Measurements from ENCODE around the gene PROCR.

Gene PROCR

DNA sequence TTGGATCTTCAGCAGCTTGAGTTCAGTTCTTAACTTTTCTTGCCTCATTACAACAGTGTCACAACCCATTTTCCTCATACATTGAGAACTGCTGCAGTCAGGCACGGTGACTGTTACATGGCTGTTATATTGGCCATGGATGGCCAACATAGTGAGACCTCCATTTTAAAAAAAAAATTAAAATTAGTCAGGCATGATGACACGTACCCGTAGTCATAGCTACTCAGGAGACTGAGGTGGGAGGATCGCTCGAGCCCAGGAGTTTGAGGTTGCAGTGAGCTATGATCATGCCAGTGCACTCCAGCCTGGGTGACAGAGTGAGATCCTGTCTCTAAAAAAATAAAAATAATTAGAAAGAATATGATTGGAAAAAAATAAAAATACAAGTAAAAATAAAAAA lies 44.7 kb downstream of the PROCR start:
- H3K4me1 ChIP-seq (ENCODE audit: control insufficient read depth, insufficient read depth, low read length), result no peaks in the 10 kb centered on the region
- no peaks in the 10 kb centered on the region for H3K27me3 ChIP-seq (ENCODE audit: control insufficient read depth, insufficient read depth, low read length, poor library complexity, severe bottlenecking)
- WGBS, 2 experiments, result 94 to 96% methylated on average over 5 of the region's 5 CpGs
- H3K9me3 ChIP-seq (ENCODE audit: control insufficient read depth, low read length), result no peaks in the 10 kb centered on the region
- H3K36me3 ChIP-seq (ENCODE audit: control insufficient read depth, insufficient read depth, low read length), result no peaks in the 10 kb centered on the region
- H3K27ac ChIP-seq (ENCODE audit: insufficient read depth, low read depth, low read length, poor library complexity, severe bottlenecking), result no peak overlapping the region
- no peak overlapping the region for H3K4me3 ChIP-seq (ENCODE audit: insufficient read depth, low read depth, low read length)

DNA sequence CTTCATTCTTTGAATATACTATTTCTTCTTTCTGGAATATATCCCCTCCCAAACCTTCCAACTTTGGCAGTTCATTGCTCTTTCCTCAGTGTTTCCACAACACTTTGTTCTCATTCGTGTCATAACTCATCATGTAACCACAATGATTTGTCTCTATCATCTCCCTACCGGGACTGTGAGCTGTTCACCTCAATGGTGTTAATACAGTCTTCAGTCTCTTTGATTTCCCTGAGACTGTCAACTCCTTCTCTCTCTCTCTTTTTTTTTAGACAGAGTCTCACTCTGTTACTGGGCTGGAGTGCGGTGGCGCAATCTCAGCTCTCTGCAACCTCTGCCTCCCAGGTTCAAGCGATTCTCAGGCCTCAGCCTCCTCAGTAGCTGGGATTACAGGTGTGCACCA lies 52.1 kb downstream of the PROCR start:
- Histone ChIP-seq H3K4me1 (ENCODE audit: control insufficient read depth, insufficient read depth, low read length) (no peaks in the 10 kb centered on the region), H3K27me3 (ENCODE audit: control insufficient read depth, insufficient read depth, low read length, poor library complexity, severe bottlenecking) (peaks cover 41% of the 10 kb centered on the region)
- 90 to 95% methylated on average over 5 of the region's 5 CpGs for WGBS, 2 experiments

DNA sequence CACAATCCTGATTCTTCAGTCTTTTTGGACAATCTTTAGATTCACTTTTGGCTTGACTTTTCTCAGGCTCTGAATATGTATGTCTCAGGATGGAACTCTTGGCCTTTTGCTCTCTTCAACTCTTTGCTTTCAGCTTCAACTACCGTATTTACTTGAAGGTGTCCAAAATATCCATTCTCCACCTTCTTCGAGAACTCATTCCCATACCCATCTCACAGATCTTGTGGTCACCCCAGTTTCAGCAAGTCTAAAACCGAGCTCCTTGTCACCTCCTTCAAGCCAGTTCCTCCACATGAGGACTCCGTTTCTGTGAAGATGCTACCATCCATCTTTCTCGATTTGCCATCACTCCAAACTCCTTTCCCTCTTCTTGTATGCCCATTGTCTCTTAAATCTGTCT lies 52.7 kb downstream of the PROCR start:
- H3K27me3 ChIP-seq (ENCODE audit: control insufficient read depth, insufficient read depth, low read length, poor library complexity, severe bottlenecking), result peaks cover 46% of the 10 kb centered on the region
- no peak overlapping the region for H3K27ac ChIP-seq (ENCODE audit: insufficient read depth, low read depth, low read length, poor library complexity, severe bottlenecking)
- WGBS, 2 experiments, result 90 to 93% methylated on average over 5 of the region's 5 CpGs
- no peaks in the 10 kb centered on the region for H3K9me3 ChIP-seq (ENCODE audit: control insufficient read depth, low read length)
- H3K36me3 ChIP-seq (ENCODE audit: control insufficient read depth, insufficient read depth, low read length), result no peaks in the 10 kb centered on the region
- no peaks in the 10 kb centered on the region for H3K4me1 ChIP-seq (ENCODE audit: control insufficient read depth, insufficient read depth, low read length)
- no peak overlapping the region for H3K4me3 ChIP-seq (ENCODE audit: insufficient read depth, low read depth, low read length)

More for the DNA sequence above, 52.1 kb downstream of the PROCR start:
- H3K9me3 ChIP-seq (ENCODE audit: control insufficient read depth, low read length), result no peaks in the 10 kb centered on the region
- H3K4me3 ChIP-seq (ENCODE audit: insufficient read depth, low read depth, low read length), result no peak overlapping the region
- H3K36me3 ChIP-seq (ENCODE audit: control insufficient read depth, insufficient read depth, low read length), result no peaks in the 10 kb centered on the region
- H3K27ac ChIP-seq (ENCODE audit: insufficient read depth, low read depth, low read length, poor library complexity, severe bottlenecking), result no peak overlapping the region

- whole genome bisulfite sequencing, 2 experiments, result 38 to 46% methylated on average over 8 to 9 of the region's 9 CpGs
- Histone ChIP-seq H3K9me3 (ENCODE audit: control insufficient read depth, low read length) (no peaks in the 10 kb centered on the region), H3K27me3 (ENCODE audit: control insufficient read depth, insufficient read depth, low read length, poor library complexity, severe bottlenecking) (peaks cover 47% of the 10 kb centered on the region), H3K27ac (ENCODE audit: insufficient read depth, low read depth, low read length, poor library complexity, severe bottlenecking) (no peak overlapping the region), H3K4me1 (ENCODE audit: control insufficient read depth, insufficient read depth, low read length) (no peaks in the 10 kb centered on the region), H3K36me3 (ENCODE audit: control insufficient read depth, insufficient read depth, low read length) (no peaks in the 10 kb centered on the region), H3K4me3 (ENCODE audit: insufficient read depth, low read depth, low read length) (no peak overlapping the region)
These were observed 53.6 kb downstream of the PROCR start for GRCh38 chr20:35225319-35226125.

GRCh38 chr20:35226126-35226883 lies 54.4 kb downstream of the PROCR start, which contains the start of gene MMP24:
Gene MMP24 (plus strand): TSS chr20:35226690. CDS start chr20:35226739, 49 bp downstream.
- Histone ChIP-seq H3K4me3 (ENCODE audit: insufficient read depth, low read depth, low read length) (peak within 1 kb of the TSS; percentile 32), H3K36me3 (ENCODE audit: control insufficient read depth, insufficient read depth, low read length) (no peaks in the 10 kb centered on the region), H3K9me3 (ENCODE audit: control insufficient read depth, low read length) (no peaks in the 10 kb centered on the region), H3K27me3 (ENCODE audit: control insufficient read depth, insufficient read depth, low read length, poor library complexity, severe bottlenecking) (peaks cover 47% of the 10 kb centered on the region), H3K27ac (ENCODE audit: insufficient read depth, low read depth, low read length, poor library complexity, severe bottlenecking) (no peak within 1 kb of the TSS), H3K4me1 (ENCODE audit: control insufficient read depth, insufficient read depth, low read length) (no peaks in the 10 kb centered on the region)
- 0 to 1% methylated on average over 70 of the region's 70 CpGs for WGBS, 2 experiments
